G401 (cell line): ENCODE measurements around the gene IL21R. TPM values are rescaled to one million over a fixed set of nuclear protein-coding genes. Genes with fewer than 3 reads are reported as not detected.
"Not testable (repeated sequence)": the region's sequence is repeated elsewhere in the genome, so short reads cannot be mapped to it uniquely, and the experiment has no call there.

ENCODE experiments used
- DNase-seq: peaks from one replicate; pipeline ENCODE4 v3.0.0-alpha.2; 2015; ENCODE audit warnings: low spot score
- in situ Hi-C: cut with HindIII; loops from 2 replicates; pipeline ENCODE4 v1.10.0; 2016; ENCODE audit warnings: low sequenced_read_pairs, mixed read lengths
- total RNA-seq: library from RNA; depleted of rRNA; stranded (reverse); fragments of >200 nt; shearing (Covaris generic); gene quantifications from 2 replicates; pipeline ENCODE4 v1.2.3, GENCODE V29; 2014

The IL21R gene
- total RNA-seq, 1 experiment from 2014 or later: not detected

DNA sequence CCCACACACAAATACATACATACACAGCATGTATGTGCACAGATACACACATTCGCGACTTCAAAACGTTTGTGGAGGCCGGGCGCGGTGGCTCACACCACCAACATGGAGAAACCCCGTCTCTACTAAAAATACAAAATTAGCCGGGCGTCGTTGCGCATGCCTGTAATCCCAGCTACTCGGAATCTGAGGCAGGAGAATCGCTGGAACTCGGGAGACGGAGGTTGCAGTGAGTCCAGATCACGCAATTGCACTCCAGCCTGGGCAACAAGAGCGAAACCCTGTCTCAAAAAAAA is 55.6 kb downstream of the IL21R start:
- in situ Hi-C loops, DNase-seq: not testable (repeated sequence)

DNA sequence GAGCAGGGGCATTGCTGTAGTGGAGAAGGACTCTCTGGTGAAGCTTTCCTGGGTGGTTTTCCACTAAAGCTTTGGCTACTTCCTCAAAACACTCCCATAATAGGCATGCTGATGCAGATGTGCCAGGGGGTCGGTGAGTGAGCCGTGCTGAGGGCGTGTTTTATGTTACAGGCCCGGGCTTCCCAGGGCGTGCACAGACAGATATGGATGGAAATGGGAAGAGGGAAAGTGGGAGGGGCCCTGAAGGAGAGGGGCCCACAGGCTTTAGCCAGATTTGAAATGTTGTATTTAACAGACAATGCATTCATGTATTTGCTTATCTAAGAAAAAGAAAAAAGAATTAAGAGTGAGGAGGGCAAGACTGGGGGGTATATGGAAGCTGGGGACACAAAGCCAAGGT is 56.3 kb downstream of the IL21R start:
- in situ Hi-C loops: no loop called here
- no peak for DNase-seq

DNA sequence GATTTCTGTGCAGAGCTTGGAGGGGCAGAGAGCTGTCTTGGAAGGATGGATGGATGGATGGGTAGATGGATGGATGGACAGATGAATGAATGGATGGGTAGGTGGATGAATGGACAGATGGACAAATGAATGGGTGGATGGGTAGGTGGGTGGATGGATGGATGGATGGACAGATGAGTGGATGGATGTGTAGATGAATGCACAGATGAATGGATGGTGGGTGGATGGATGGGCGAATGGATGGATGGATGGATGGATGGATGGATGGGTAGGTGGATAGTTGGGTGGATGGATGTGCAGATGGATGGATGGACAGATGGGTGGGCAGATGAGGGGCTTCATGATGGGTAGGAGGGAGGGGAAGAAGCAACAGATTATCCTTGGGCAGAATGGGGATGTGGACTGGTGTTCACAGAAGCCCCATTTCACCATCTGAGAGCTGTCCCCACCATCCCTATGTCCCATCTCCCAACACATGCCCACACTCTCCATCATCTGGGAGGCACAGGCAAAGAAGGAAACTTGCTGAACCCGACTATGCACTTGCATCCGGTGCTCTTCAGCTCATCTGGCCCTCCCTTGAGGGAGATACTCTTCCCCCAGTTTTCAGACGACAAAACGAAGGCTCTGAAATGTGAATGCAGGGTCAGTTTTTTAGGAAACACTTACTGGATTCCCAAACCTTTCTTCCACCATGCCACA is 57.2 kb downstream of the IL21R start:
- no peak for DNase-seq
- in situ Hi-C loops: no loop called here

DNA sequence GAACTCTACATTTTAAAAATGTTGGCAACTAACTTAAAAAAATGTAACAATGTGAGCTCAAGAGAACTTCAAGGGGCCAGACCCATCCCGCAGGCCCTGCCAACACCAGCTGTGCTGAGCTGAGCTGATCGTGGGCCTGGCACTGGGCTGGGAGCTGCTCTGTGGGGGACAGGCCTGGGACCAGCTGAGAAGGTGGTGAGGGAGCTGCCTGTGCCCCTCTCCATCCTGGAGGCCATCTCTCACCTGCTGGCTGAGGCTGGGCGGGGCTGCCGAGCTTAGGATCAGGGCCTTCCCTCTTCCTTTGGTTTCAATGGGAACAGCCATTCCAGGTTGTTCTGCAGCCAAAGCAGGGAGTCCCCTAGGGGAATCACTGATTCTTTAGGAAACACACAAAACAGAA is 58.2 kb downstream of the IL21R start:
- DNase-seq: no peak
- in situ Hi-C loops: no loop called here

- in situ Hi-C loops: no loop called here
- no peak for DNase-seq
These were observed 58.9 kb downstream of the IL21R start for GRCh38 chr16:27460663-27461482.

GRCh38 chr16:27461483-27462171 is 59.7 kb downstream of the IL21R start:
- DNase-seq: no peak
- in situ Hi-C loops: no loop called here

- in situ Hi-C loops: no loop called here
- no peak for DNase-seq
These were observed 60.3 kb downstream of the IL21R start for GRCh38 chr16:27462200-27462845.

DNA sequence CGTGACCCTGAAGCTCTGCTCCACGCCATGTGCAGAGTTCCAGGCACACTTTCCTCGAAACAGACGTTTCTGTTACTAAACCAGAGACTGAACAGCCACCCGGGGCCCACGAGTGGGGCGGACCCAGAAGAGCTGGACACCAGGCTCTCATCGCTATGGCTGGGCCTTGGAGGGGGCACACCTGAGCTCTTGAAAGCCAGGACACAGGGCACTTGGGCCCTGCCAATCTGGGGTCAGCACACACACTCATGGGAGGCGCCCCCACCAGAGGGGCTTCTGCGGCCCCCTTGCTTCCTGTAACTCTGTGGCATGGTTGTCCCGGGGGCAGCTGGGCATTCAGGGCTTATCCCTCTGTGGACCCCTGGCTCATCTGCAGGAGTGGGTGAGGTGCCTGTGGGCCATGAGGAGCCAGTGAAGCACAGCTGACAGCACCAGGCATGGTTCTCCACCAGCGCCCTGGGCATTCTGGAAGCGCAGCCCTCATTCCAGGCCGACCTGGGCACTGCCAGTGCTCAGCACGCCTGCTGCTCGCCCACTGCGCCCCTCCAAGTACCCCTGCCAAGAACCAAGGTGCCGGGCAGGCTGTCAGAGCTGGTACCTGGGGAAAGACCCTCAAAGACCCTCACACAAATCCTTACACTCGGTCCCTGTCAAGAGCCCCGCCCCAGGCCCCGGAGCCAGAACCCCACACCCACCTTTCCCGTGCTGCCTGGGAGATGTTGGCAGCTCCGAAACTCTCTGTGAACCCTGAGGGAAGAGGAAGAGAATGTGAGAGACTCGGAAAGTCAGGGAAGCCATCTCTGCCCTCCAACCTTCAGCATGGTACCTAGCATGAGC is 61.1 kb downstream of the IL21R start:
- DNase-seq: no peak
- in situ Hi-C loops: no loop called here

- no peak for DNase-seq
- in situ Hi-C loops: no loop called here
These were observed 62.0 kb downstream of the IL21R start for GRCh38 chr16:27463741-27464591.

- in situ Hi-C loops: no loop called here
- no peak for DNase-seq
These were observed 62.9 kb downstream of the IL21R start for GRCh38 chr16:27464626-27465482.

DNA sequence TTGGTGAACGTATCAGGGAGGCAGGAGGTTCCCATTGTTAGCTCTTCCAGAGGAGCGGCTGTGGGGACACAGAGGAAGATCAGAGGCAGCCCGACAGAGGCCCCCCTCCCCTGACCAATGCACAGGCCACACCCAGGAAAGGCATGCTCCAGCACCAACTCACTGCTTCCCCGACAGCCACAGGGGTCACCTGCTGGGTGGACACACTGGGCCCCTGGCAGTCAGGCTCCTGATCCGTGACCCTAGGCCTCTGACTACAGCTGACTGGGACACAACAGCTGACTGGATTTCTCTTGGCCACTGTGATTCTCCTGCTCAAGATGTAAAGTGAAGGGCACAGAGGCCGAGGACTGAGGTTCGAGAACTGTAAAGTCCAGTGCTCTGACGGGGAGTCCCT is 63.5 kb downstream of the IL21R start:
- in situ Hi-C loops: no loop called here
- DNase-seq: no peak

GRCh38 chr16:27468941-27469531 is 67.1 kb downstream of the IL21R start:
- in situ Hi-C loops: no loop called here
- no peak for DNase-seq

DNA sequence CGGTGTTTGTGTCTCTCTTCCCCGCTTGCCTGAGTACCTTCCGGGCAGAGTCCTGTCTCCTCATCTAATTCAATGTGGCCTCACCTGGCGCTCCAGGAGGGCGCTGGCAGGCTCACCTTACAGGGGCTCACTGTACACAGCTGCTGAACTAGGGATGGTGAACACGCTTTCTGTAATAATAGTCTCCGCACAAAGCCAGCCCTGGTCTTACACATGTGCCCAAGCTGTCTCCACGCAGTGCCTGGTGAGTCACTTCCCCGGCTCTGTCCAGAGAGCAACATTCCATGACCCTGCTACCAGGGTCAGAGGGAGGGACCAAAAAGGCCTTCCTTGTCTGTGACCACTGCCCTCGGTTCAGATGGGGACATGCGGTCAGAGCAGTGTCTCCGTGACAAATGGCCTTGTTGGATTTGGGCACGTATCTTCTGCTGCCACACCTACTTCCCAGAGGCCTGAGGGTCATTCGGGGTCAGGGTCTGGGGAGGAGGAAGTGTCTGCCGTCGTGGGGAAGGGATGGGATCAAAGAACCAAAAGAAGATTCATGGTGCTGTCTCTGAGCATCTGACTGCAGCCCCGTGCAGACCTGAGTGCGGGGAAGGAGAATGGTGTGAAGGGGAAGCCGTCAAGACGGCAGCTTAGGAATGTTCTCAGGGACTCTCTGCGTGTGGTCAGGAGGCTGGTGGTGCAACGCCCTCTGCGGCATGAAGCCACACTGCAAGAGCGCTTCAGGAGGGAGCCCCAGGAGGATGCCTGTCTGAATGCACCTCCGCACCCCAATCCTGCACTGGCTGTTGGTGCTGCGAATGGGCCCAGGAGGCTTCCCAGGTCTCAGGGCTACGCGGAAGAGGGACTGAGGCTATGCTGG is 68.8 kb downstream of the IL21R start:
- no peak for DNase-seq
- in situ Hi-C loops: no loop called here

DNA sequence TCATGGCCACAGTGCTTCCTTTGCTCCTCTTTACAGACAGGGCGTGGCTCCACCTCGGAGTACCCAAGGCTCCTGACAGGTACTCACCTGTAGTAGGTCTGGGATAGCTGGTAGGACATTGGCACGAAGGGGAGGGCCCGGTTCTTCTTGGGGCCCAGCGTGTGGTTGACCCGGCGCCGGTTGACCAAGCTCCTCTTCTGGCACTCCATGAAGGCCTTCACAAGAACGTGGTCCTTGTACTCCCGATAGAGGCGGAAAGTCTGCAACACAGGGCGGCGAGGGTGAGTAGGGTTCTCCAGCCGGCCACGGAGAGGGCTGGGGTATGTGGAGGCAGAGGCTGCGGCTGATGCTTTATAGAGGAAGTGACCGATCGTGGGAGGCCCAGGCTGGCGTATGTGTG is 69.7 kb downstream of the IL21R start:
- no peak for DNase-seq
- in situ Hi-C loops: no loop called here

GRCh38 chr16:27472091-27473020 is 70.4 kb downstream of the IL21R start:
- in situ Hi-C loops: no loop called here
- DNase-seq: no peak
